Ovary (tissue), 3 donors: ENCODE data around the gene PROSER3.

Experiments
- EP300 ChIP-seq: sonication (generic); formaldehyde crosslinking; IDR thresholded peaks from one replicate; pipeline ENCODE4 v1.6.1; 2017; ENCODE audit warnings: antibody characterized with exemption
- POLR2A ChIP-seq: fragments of 450-650 bp; IDR thresholded peaks from one replicate; pipeline ENCODE4 v1.6.1; 2017; ENCODE audit warnings: antibody characterized with exemption, mild to moderate bottlenecking, moderate library complexity
- TF ChIP-seq, protein P1 (sequence below), 3 donors: fragments of 450-650 bp in 2 of 3; fragments of 200-600 bp in 1 of 3; IDR thresholded peaks; one replicate each; pipeline versions ENCODE4 v1.5.1 to v1.8.0; 2016 to 2022; ENCODE audit warnings: antibody characterized with exemption in 3 of 3, mild to moderate bottlenecking in 1 of 3
- donor health status: DM: no; HTN: no; CAD: no.

DNA sequence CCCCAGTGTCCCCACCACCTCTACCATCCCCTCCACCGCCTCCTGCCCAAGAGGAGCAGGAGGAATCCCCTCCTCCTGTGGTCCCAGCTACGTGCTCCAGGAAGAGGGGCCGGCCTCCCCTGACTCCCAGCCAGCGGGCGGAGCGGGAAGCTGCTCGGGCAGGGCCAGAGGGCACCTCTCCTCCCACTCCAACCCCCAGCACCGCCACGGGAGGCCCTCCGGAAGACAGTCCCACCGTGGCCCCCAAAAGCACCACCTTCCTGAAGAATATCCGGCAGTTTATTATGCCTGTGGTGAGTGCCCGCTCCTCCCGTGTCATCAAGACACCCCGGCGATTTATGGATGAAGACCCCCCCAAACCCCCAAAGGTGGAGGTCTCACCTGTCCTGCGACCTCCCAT lies 37.3 kb upstream of the PROSER3 start:
- TF ChIP-seq, protein P1, sequence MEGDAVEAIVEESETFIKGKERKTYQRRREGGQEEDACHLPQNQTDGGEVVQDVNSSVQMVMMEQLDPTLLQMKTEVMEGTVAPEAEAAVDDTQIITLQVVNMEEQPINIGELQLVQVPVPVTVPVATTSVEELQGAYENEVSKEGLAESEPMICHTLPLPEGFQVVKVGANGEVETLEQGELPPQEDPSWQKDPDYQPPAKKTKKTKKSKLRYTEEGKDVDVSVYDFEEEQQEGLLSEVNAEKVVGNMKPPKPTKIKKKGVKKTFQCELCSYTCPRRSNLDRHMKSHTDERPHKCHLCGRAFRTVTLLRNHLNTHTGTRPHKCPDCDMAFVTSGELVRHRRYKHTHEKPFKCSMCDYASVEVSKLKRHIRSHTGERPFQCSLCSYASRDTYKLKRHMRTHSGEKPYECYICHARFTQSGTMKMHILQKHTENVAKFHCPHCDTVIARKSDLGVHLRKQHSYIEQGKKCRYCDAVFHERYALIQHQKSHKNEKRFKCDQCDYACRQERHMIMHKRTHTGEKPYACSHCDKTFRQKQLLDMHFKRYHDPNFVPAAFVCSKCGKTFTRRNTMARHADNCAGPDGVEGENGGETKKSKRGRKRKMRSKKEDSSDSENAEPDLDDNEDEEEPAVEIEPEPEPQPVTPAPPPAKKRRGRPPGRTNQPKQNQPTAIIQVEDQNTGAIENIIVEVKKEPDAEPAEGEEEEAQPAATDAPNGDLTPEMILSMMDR (IDR thresholded peaks at IDR 0.05): no peak
- TF ChIP-seq EP300: no peak
- TF ChIP-seq POLR2A: no peak
